ENCODE results near the gene KRTAP5-9.

KRTAP5-9 gene

GRCh38 chr11:71565263-71565662, 17.0 kb downstream of the KRTAP5-9 start, which contains the start of gene KRTAP5-10:
TSS of gene KRTAP5-10 (plus strand) at chr11:71565563. CDS start at chr11:71565588, 25 bp downstream.
- TF ChIP-seq REST (IDR thresholded peaks at IDR 0.05; ENCODE audit: insufficient read depth in 1 of 2, low read depth in 2 of 2, low read length in 2 of 2) (no peak), SIN3A (IDR thresholded peaks at IDR 0.05; ENCODE audit: borderline replicate concordance, insufficient read depth, low read length) (no peak), FOXP2 (optimal IDR thresholded peaks at IDR 0.05; ENCODE audit: borderline replicate concordance, extremely low read depth, extremely low read length, insufficient read depth) (no peak), POLR2AphosphoS5 (IDR thresholded peaks at IDR 0.05; ENCODE audit: low read depth, low read length) (no peak), TAF1 (IDR thresholded peaks at IDR 0.05; ENCODE audit: borderline replicate concordance, insufficient read depth, low read length) (no peak)

- TF ChIP-seq SIN3A (IDR thresholded peaks at IDR 0.05; ENCODE audit: borderline replicate concordance, insufficient read depth, low read length), result no peak
- no peak for TF ChIP-seq FOXP2 (optimal IDR thresholded peaks at IDR 0.05; ENCODE audit: borderline replicate concordance, extremely low read depth, extremely low read length, insufficient read depth)
- no peak for TF ChIP-seq TAF1 (IDR thresholded peaks at IDR 0.05; ENCODE audit: borderline replicate concordance, insufficient read depth, low read length)
- no peak for TF ChIP-seq REST (IDR thresholded peaks at IDR 0.05; ENCODE audit: insufficient read depth in 1 of 2, low read depth in 2 of 2, low read length in 2 of 2)
- TF ChIP-seq POLR2AphosphoS5 (IDR thresholded peaks at IDR 0.05; ENCODE audit: low read depth, low read length), result no peak
Observed at GRCh38 chr11:71566081-71566620, 17.9 kb downstream of the KRTAP5-9 start.

- TF ChIP-seq SIN3A (IDR thresholded peaks at IDR 0.05; ENCODE audit: borderline replicate concordance, insufficient read depth, low read length), result no peak
- no peak for TF ChIP-seq POLR2AphosphoS5 (IDR thresholded peaks at IDR 0.05; ENCODE audit: low read depth, low read length)
- no peak for TF ChIP-seq REST (IDR thresholded peaks at IDR 0.05; ENCODE audit: insufficient read depth in 1 of 2, low read depth in 2 of 2, low read length in 2 of 2)
- no peak for TF ChIP-seq TAF1 (IDR thresholded peaks at IDR 0.05; ENCODE audit: borderline replicate concordance, insufficient read depth, low read length)
- TF ChIP-seq FOXP2 (optimal IDR thresholded peaks at IDR 0.05; ENCODE audit: borderline replicate concordance, extremely low read depth, extremely low read length, insufficient read depth), result no peak
Observed at GRCh38 chr11:71568704-71569349, 20.6 kb downstream of the KRTAP5-9 start.

- TF ChIP-seq TAF1 (IDR thresholded peaks at IDR 0.05; ENCODE audit: borderline replicate concordance, insufficient read depth, low read length) (no peak), SIN3A (IDR thresholded peaks at IDR 0.05; ENCODE audit: borderline replicate concordance, insufficient read depth, low read length) (no peak), REST (IDR thresholded peaks at IDR 0.05; ENCODE audit: insufficient read depth in 1 of 2, low read depth in 2 of 2, low read length in 2 of 2) (no peak), FOXP2 (optimal IDR thresholded peaks at IDR 0.05; ENCODE audit: borderline replicate concordance, extremely low read depth, extremely low read length, insufficient read depth) (no peak)
Observed at GRCh38 chr11:71572811-71573210, 24.6 kb downstream of the KRTAP5-9 start.

All from PFSK-1 (cell line).